Stimulated activated CD8-positive, alpha-beta memory T cell treated with anti-CD3 and anti-CD28 coated beads, Interleukin-4, amount 100 ng/mL, for 4 hours (primary cell): ENCODE results near the gene IL1A.
"Not testable (repeated sequence)": the region's sequence is repeated elsewhere in the genome, so short reads cannot be mapped to it uniquely, and the experiment has no call there.

Experiments
- DNase-seq, 2 donors: peaks; one replicate each; pipeline ENCODE4 v3.0.0-alpha.2; 2020; ENCODE audit warnings: low read depth in 2 of 2, low spot score in 1 of 2

The IL1A gene

DNA sequence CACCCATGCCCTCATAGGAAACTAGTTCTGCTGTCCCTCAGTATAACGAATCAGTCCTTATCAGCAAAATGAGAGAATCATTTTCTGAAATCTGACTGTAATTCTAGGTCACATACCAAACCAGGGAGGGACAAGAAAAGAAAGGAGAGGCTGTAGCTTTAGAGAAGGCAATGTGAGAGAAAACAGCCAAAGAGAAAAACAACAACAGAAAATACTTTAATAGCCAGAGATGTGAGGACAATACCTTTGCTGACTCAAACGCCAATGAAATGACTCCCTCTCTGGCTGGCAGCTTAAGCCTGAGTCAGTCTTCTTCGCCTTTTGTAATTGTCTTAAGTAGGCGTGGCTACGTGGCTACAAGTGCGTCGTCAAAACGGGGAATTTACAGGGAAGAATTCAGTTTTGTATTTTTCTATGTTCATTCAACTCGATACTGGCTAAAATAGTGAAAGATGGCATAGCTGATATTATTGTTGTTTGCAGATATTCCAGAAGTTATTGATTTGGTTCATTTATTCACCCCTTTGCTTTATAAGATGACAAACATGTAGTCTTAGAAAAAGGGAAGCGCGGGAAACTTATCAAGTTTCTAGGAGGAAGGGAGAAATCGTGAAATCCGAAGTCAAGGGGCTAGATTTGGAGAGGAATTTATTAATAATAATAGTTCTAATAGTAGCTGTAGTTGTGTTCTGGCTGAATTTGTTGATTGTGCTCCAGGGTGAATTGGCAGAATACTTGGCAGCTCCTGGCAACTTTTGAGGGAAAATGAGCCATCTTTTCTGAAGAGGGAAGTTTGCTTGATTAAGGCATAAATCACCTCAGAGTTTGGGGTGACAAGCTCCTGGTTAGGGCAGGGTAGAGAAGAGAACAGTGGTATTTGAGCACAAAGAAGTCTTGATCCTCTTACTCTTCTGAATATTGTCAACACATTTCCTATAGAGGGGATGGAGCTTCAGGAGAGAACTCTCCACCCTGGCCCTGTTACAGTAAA, at the start of gene IL1A:
IL1A (minus strand) TSS at position 295 of the 991 bp plus-strand sequence. CDS start 723 bp downstream, outside the sequence.
- DNase-seq = no peak

GRCh38 chr2:112833976-112834375, 49.7 kb upstream of the IL1A start:
- no peak for DNase-seq

GRCh38 chr2:112833639-112833931, 49.3 kb upstream of the IL1A start:
- not testable (repeated sequence) for DNase-seq

DNA sequence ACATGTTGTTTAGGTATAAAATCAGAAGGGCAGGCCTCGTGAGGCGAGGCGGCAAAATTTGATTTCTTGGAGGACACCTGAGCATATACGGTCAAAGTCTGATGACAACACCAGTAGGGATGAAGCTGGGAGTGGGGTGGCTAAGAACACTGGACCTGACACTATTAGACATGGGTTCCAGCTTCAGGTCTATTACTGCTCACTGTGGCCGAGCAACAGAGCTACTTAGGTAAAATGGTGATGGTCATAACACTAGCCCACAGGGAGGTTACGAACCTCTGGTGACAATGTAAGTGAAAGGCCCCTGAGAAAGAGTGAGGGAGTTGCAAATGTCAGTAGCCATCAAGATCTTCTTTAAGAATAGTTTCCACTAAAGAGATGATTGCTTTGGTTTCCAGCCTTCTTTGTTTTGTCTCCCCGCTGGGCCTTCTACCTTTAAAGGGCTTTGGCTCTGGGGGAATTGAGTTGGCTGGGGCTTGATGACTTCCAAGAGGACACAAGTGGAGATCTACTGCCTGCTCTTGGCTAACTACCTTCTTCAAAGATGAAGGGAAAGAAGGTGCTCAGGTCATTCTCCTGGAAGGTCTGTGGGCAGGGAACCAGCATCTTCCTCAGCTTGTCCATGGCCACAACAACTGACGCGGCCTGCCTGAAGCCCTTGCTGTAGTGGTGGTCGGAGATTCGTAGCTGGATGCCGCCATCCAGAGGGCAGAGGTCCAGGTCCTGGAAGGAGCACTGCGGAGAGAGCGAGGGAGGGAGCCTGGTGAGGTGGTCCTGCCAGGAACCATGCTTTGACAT, 48.7 kb upstream of the IL1A start:
- DNase-seq = no peak

- no peak for DNase-seq
Measured at GRCh38 chr2:112831946-112832840, 47.9 kb upstream of the IL1A start.

DNA sequence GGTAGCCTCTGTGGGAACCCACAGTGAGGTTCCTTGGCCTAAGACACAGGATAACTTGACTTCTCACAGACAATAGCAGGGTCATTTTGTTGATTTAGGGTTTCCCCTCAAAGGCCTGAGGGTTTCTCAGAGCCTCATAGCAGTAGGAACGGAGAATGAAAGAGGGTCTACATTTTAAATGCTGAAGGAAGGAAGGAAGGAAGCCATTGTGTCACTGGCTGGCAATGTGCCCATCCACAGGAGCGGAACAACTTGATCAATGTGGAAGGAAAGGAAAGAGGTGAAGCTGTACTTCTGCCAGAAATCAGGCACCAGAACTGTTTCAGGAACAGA, 47.2 kb upstream of the IL1A start:
- no peak for DNase-seq

DNA sequence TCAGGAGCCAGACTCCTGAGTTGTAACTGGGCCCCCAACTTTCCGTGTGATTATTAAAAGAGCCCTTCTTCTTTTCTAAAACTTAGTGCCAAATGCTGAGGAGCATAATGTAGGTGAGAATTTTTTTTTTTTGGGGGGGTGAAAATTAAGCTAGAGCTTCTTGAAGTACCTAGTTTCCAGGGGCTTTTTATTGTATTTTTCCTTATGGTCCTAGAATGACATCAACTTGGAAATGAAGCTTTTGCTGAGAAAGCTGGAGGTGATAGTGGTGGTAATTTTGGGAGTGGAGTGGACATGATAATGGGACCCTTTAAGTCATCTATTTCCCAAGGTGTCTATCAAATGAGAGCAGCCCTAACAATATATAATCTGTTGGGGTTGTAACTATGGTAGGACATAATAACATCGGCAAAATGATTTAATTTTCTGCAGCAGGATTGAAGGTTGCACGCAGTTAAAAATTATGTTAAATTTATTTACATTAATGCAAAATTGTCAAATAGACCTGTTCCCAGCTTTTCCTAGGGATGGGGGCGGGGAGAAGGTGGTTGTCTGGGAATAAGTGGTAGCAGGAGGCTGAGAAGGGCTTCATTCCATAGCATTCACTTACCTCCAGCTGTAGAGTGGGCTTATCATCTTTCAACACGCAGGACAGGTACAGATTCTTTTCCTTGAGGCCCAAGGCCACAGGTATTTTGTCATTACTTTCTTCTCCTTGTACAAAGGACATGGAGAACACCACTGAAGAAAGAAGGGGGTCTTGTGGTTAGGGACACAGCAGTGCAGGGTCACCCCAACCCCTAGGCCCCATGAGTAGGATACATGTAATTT, 46.6 kb upstream of the IL1A start:
- DNase-seq = no peak

- DNase-seq = no peak
Measured at GRCh38 chr2:112829961-112830681, 45.8 kb upstream of the IL1A start.

DNA sequence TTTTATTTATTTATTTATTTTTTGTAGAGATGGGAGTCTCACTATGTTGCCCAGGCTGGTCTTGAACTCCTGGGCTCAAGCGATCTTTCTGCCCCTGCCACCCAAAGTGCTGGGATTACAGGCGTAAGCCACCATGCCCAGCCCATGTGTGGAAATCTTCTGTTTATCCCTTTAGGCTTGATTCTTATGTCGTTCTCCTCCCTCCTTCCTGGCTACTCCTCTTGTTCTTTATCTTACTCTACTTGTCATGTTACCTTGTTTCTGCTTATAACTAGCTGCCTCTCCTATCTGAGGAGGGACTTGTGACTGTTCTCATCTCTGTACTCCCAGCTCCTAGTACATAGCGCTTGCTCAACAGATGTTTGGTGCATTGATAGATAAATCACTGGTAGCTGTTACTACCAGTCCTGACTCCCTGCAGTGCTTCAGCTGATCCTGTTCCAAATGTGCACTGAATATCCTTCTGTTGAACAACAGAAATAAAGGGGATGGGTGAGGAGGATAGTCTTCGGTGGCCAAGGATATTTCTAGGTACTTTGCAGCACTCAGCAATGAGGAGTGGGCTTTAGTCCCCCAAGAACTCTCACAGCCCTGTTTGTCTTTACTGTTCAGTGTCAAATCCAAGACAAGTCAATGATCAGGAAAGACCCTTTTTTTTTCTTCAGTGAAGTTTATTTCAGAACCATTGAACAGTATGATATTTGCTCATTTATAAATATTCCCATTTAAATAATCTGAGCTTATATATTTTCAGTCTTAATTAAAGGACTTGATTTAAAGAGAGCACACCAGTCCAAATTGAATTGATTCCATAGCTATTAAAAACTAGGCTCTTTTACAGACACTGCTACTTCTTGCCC, 45.0 kb upstream of the IL1A start:
- no peak for DNase-seq

DNA sequence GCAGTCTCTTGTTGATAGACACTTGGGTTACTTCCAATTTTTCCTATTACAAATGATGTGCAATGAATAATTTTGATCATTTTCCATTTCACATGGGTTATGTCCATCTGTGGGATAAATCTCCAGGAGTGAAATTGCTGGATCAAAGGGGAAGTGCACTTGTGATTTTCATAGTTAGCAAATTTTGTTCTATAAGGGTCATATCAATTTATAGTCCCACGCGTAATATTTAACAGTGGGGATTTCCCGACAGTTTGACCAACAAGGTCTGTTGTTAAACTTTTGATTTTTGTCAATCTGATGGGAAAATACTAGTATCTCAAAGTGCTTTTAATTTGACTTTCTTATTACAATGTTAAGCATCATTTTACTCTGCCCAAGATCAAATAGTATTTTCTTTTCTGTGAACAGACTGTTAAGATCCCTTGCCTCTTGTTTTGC, 44.0 kb upstream of the IL1A start:
- no peak for DNase-seq

- no peak for DNase-seq
Measured at GRCh38 chr2:112827604-112828185, 43.4 kb upstream of the IL1A start.

DNA sequence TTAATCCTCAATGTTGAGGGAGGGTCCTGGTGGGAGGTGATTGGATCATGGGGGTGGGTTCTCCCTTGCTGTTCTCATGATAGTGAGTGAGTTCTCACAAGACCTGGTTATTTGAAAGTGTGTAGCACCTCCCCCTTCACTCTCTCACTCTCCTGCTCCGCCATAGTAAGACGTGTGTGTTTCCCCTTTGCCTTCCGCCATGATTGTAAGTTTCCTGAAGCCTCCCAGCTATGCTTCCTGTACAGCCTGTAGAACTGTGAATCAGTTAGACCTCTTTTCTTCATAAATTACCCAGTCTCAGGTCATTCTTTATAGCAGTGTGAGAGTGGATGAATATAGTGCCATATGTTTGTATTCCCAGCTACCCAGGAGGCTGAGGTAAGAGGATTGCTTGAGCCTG, 42.7 kb upstream of the IL1A start:
- DNase-seq = no peak

DNA sequence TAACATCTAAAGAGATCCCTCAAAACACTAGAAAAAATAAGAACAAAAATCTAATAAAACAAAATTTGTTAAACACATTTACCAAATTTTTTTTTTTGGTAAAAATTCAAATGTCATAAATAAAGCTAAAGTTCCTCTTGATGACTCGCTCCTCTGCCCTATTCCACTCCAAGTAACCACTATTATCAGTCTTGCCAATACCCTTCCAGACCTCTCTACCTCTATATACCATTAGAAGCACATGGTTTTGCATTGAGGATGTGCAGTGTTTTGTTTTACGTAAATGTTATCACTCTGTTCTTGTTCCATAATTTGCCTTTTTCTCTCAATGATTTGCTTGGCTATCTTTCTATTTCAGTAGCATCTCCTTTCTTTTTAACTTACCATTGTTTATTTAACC, 41.4 kb upstream of the IL1A start:
- no peak for DNase-seq

- DNase-seq = no peak
Measured at GRCh38 chr2:112824694-112825085, 40.4 kb upstream of the IL1A start.

GRCh38 chr2:112821682-112822081, 37.4 kb upstream of the IL1A start:
- DNase-seq = no peak

DNA sequence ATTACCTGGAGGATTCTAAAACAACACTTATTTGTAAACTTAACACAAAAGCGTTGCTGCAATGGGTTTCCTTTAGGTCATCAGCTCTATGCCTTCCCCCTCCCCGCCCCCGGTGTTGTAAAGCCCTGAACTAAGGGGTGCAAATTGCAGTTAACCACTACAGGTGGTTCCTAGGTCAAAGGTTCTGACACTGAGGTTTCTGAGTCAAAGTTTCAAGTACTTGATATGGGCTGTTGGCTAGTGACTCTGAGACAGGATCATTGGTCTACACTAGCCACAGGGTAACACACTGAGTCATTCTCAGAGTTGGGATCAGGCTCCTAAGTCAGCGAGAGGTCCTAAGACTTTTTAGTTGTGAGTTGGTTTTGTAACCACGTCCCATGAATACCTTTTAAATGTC, 36.8 kb upstream of the IL1A start:
- DNase-seq = no peak

- DNase-seq = no peak
Measured at GRCh38 chr2:112820343-112820742, 36.0 kb upstream of the IL1A start.

DNA sequence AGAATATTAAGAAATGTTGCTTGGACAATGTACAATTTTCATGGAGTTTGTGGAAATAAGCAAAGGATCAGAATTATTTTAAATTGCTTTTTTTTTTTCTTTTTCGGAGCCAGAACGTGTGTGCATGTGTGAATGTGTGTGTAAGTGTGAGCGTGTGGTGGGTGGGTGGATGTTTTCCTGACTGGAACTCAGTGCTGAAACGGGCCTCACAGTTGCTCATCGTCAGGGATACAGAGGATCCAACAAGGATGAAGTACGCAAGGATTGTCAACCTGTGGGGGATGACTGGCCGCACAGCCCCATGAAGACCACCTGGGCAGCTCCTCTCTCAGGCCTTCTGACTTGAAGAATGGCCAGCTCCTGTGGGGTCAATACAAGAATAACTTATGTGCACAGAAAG, 34.8 kb upstream of the IL1A start:
- no peak for DNase-seq
